ENCODE measurements around the gene RGS11.

DNA sequence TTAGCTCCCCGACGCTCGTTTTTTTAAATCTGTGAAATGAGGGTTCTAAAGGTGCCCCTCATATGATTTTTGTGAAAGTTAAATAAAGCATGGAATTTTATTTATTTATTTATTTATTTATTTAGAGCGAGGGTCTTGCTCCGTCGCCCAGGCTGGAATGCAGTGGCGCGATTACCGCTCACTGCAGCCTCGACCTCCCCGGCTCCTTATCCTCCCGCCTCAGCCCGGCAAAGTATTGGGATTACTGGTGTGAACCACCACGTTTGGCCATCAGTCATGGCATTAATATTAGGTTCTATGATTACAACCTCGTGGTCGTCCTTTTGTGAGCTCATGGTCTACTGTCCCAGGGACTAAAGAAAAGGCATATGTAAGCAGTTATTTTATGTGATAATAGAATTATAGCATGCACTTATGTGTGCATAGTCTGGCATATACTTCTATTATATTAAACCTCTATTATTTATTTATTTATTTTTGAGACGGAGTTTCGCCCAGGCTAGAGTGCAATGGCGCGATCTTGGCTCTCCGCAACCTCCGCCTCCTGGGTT is 45.9 kb downstream of the RGS11 start:
- TF ChIP-seq CTCF (conservative IDR thresholded peaks at IDR 0.05 in 1 of 2, IDR thresholded peaks at IDR 0.05 in 1 of 2; ENCODE audit: low read depth in 1 of 2, low read length in 2 of 2) (no peak), EZH2 (IDR thresholded peaks at IDR 0.05; ENCODE audit: low read length, missing control alignments) (no peak)
